IMR-90 (cell line): ENCODE data around the gene DNAJB5.

Source experiments
- BHLHE40 ChIP-seq: fragments of 150-350 bp; IDR thresholded peaks from 2 replicates; pipeline ENCODE4 v1.6.1; 2016; ENCODE audit warnings: mild to moderate bottlenecking, low read depth, low read length
- CEBPB ChIP-seq: IDR thresholded peaks from 2 replicates; pipeline ENCODE4 v1.6.1; 2012; ENCODE audit warnings: low read depth, low read length, improper control_type of control experiment
- FOS ChIP-seq: fragments of 150-350 bp; IDR thresholded peaks from 2 replicates; pipeline ENCODE4 v1.6.1; 2016; ENCODE audit warnings: low read depth, low read length
- MAFK ChIP-seq: IDR thresholded peaks from 2 replicates; pipeline ENCODE4 v1.6.1; 2012; ENCODE audit warnings: low read depth, low read length, improper control_type of control experiment
- MXI1 ChIP-seq: IDR thresholded peaks from 2 replicates; pipeline ENCODE4 v1.6.1; 2012; ENCODE audit warnings: low read depth, mild to moderate bottlenecking, low read length, moderate library complexity, borderline replicate concordance
- POLR2A ChIP-seq: IDR thresholded peaks from 2 replicates; pipeline ENCODE4 v1.6.1; 2012; ENCODE audit warnings: mild to moderate bottlenecking, low read depth, low read length
- RAD21 ChIP-seq: IDR thresholded peaks from 2 replicates; pipeline ENCODE4 v1.6.1; 2012; ENCODE audit warnings: low read length, improper control_type of control experiment
- RCOR1 ChIP-seq: IDR thresholded peaks from 2 replicates; pipeline ENCODE4 v1.6.1; 2012; ENCODE audit warnings: mild to moderate bottlenecking, low read length, improper control_type of control experiment; ENCODE audit not compliant: insufficient replicate concordance
- RFX5 ChIP-seq: IDR thresholded peaks from 2 replicates; pipeline ENCODE4 v1.8.0; 2012; ENCODE audit warnings: low read depth, mild to moderate bottlenecking, low read length, moderate library complexity
- SMC3 ChIP-seq: fragments of 150-350 bp; IDR thresholded peaks from 2 replicates; pipeline ENCODE4 v1.6.1; 2016; ENCODE audit warnings: low read depth, mild to moderate bottlenecking, antibody characterized with exemption, low read length, moderate library complexity
- USF2 ChIP-seq: fragments of 150-350 bp; IDR thresholded peaks from 2 replicates; pipeline ENCODE4 v1.6.1; 2017; ENCODE audit warnings: mild to moderate bottlenecking, antibody characterized with exemption, low read length, low read depth
- TF ChIP-seq, protein P1 (sequence below): conservative IDR thresholded peaks from 2 replicates; pipeline ENCODE4 v1.5.1; 2012; ENCODE audit warnings: mild to moderate bottlenecking, low read depth, low read length, improper control_type of control experiment

GRCh38 chr9:34989946-34990635, 546 bp downstream of the DNAJB5 start:
- TF ChIP-seq, protein P1, sequence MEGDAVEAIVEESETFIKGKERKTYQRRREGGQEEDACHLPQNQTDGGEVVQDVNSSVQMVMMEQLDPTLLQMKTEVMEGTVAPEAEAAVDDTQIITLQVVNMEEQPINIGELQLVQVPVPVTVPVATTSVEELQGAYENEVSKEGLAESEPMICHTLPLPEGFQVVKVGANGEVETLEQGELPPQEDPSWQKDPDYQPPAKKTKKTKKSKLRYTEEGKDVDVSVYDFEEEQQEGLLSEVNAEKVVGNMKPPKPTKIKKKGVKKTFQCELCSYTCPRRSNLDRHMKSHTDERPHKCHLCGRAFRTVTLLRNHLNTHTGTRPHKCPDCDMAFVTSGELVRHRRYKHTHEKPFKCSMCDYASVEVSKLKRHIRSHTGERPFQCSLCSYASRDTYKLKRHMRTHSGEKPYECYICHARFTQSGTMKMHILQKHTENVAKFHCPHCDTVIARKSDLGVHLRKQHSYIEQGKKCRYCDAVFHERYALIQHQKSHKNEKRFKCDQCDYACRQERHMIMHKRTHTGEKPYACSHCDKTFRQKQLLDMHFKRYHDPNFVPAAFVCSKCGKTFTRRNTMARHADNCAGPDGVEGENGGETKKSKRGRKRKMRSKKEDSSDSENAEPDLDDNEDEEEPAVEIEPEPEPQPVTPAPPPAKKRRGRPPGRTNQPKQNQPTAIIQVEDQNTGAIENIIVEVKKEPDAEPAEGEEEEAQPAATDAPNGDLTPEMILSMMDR = no peak
- TF ChIP-seq CEBPB (no peak), RAD21 (no peak), MXI1 (no peak), RFX5 (no peak), BHLHE40 (no peak), RCOR1 (no peak), POLR2A (no peak), SMC3 (no peak), FOS (no peak), USF2 (no peak), MAFK (no peak)
